22Rv1 (cell line): Measurements from ENCODE around the gene OVOL3.

Experiments used
- CTCF ChIP-seq: fragments of 450-650 bp; IDR thresholded peaks from 2 replicates; pipeline ENCODE4 v1.5.1; 2017; ENCODE audit warnings: mild to moderate bottlenecking
- ZFX ChIP-seq: fragments of 450-650 bp; IDR thresholded peaks from 2 replicates; pipeline ENCODE4 v1.6.1; 2017; ENCODE audit warnings: antibody characterized with exemption, borderline replicate concordance

- TF ChIP-seq CTCF (no peak), ZFX (no peak)
These were observed 17.3 kb upstream of the OVOL3 start for GRCh38 chr19:36093687-36094086.
